ENCODE data around the gene IQCC. TPM values are rescaled to one million over a fixed set of nuclear protein-coding genes. Genes with fewer than 3 reads are reported as not detected.

Gene IQCC
- total RNA-seq, 1 experiment from 2014 or later, result 2.9 TPM

GRCh38 chr1:32256473-32257226 lies 51.2 kb downstream of the IQCC start:
- no peak for DNase-seq (ENCODE audit: low read depth)

GRCh38 chr1:32257227-32257508 lies 51.7 kb downstream of the IQCC start:
- no peak for DNase-seq (ENCODE audit: low read depth)

Other genes with a start within 250 kb of the IQCC start
- 54.4 and 59.0 TPM in 2 replicates for gene KHDRBS1, start 191.8 kb upstream of the IQCC start, total RNA-seq (2014; rRNA removed; shearing (Covaris generic))
- 6.9 and 13.0 TPM in 2 replicates for gene TMEM39B, start 132.7 kb upstream of the IQCC start, total RNA-seq (2014; rRNA removed; shearing (Covaris generic))
- gene KPNA6, start 97.6 kb upstream of the IQCC start, total RNA-seq (2014; rRNA removed; shearing (Covaris generic)), result 39.7 and 40.6 TPM in 2 replicates
- 48.4 and 57.0 TPM in 2 replicates for gene TXLNA, start 26.0 kb upstream of the IQCC start, total RNA-seq (2014; rRNA removed; shearing (Covaris generic))
- 29.1 and 37.4 TPM in 2 replicates for gene CCDC28B, start 5.1 kb upstream of the IQCC start, total RNA-seq (2014; rRNA removed; shearing (Covaris generic))
- gene DCDC2B, start 3.4 kb downstream of the IQCC start, total RNA-seq (2014; rRNA removed; shearing (Covaris generic)), result not detected in 2 replicates
- gene TMEM234, start 16.7 kb downstream of the IQCC start, total RNA-seq (2014; rRNA removed; shearing (Covaris generic)), result 14.9 and 16.2 TPM in 2 replicates
- gene EIF3I, start 16.7 kb downstream of the IQCC start, total RNA-seq (2014; rRNA removed; shearing (Covaris generic)), result 423 and 475 TPM in 2 replicates
- gene FAM167B, start 41.6 kb downstream of the IQCC start, total RNA-seq (2014; rRNA removed; shearing (Covaris generic)), result 0.49 TPM in 1 of 2 replicates, not detected in the other
- not detected in 2 replicates for gene LCK, start 45.6 kb downstream of the IQCC start, total RNA-seq (2014; rRNA removed; shearing (Covaris generic))
- 115 and 121 TPM in 2 replicates for gene HDAC1, start 86.4 kb downstream of the IQCC start, total RNA-seq (2014; rRNA removed; shearing (Covaris generic))
- gene MARCKSL1, start 130.6 kb downstream of the IQCC start, total RNA-seq (2014; rRNA removed; shearing (Covaris generic)), result 31.7 and 47.7 TPM in 2 replicates
- 0.29 and 0.84 TPM in 2 replicates for gene FAM229A, start 156.8 kb downstream of the IQCC start, total RNA-seq (2014; rRNA removed; shearing (Covaris generic))
- gene TSSK3, start 156.9 kb downstream of the IQCC start, total RNA-seq (2014; rRNA removed; shearing (Covaris generic)), result 0.12 and 0.39 TPM in 2 replicates
- 45.1 and 52.7 TPM in 2 replicates for gene BSDC1, start 188.8 kb downstream of the IQCC start, total RNA-seq (2014; rRNA removed; shearing (Covaris generic))

All from RPMI7951 (cell line).